IPS-15b (cell line): ENCODE data around the gene LBX1.

Source experiments
- H3K27me3 ChIP-seq: one replicate; pipeline ENCODE4 v1.6.1; 2013; ENCODE audit warnings: low read length; ENCODE audit not compliant: control insufficient read depth, insufficient read depth
- H3K36me3 ChIP-seq: one replicate; pipeline ENCODE4 v1.6.1; 2013; ENCODE audit warnings: low read length; ENCODE audit not compliant: control insufficient read depth, insufficient read depth
- H3K4me1 ChIP-seq: one replicate; pipeline ENCODE4 v1.6.1; 2013; ENCODE audit warnings: mild to moderate bottlenecking, low read length; ENCODE audit not compliant: control insufficient read depth, insufficient read depth
- H3K4me3 ChIP-seq: one replicate; pipeline ENCODE4 v1.5.1; 2013; ENCODE audit warnings: low read depth, low read length
- H3K9ac ChIP-seq: one replicate; pipeline ENCODE4 v1.6.1; 2013; ENCODE audit warnings: low read depth, mild to moderate bottlenecking, low read length
- H3K9me3 ChIP-seq: one replicate; pipeline ENCODE4 v1.6.1; 2013; ENCODE audit warnings: mild to moderate bottlenecking, low read length; ENCODE audit not compliant: control insufficient read depth, insufficient read depth

Gene LBX1

DNA sequence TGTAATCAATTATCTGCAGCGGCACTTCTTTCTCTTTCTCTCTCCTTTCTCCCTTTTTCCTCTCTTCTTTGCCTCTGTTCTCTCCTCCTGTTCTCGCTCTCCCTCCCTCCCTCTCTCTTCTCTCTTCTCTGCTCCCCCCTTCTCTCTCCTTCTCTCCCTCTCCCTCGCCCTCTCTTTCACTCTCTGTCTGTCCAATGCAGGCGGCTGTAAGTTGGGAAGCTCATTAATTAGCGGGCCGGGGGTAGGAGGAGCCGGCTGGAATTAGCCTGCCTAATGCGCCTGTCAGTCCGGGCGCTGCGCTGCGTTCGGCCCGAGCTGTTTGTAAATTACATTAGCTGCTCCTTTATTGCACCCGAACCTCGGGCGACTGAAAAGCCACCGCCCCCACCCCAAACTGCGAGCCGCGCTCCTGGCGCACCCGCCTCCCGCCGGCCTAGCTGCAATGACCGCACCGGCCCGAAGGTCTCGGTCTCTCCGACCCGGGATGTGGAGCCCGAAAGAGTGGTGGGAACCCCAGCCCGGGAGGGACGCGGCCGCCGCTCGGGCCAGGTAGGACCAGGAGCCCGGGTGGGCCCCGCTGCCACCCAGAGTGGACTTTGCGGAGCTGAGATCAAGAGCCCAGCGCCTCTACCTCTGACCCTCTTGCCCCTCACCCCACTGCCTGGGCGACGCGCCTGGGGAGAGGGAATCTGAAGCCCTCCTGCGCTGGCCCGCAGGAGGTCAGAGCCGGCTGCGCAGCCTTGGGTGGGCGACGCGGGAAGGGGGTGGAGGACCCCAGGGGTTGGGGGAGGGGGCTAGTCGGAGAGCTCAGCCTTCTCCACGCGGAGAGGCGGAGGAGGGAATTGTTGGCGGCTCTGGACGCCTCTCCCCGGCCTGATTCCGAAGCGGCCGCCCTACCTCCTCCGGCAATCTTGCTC, at the start of gene LBX1:
Gene LBX1 (minus strand): TSS at position 198 of the 917 bp plus-strand sequence. CDS start 648 bp downstream, outside the sequence.
- Histone ChIP-seq H3K9ac (no peak within 1 kb of the TSS), H3K9me3 (no peaks in the 10 kb centered on the region), H3K4me3 (peak within 1 kb of the TSS; percentile 19), H3K27me3 (peaks cover 98% of the 10 kb centered on the region), H3K4me1 (peaks cover 3% of the 10 kb centered on the region), H3K36me3 (no peaks in the 10 kb centered on the region)

GRCh38 chr10:101273741-101274140, 44.5 kb upstream of the LBX1 start:
- no peak overlapping the region for H3K4me3 ChIP-seq
- no peaks in the 10 kb centered on the region for H3K9me3 ChIP-seq
- H3K4me1 ChIP-seq: peaks cover 5% of the 10 kb centered on the region
- H3K36me3 ChIP-seq: no peaks in the 10 kb centered on the region
- H3K27me3 ChIP-seq: peaks cover 17% of the 10 kb centered on the region
- no peak overlapping the region for H3K9ac ChIP-seq

- Histone ChIP-seq H3K4me1 (peaks cover 5% of the 10 kb centered on the region), H3K27me3 (peaks cover 17% of the 10 kb centered on the region), H3K4me3 (no peak overlapping the region), H3K9ac (no peak overlapping the region), H3K36me3 (no peaks in the 10 kb centered on the region), H3K9me3 (no peaks in the 10 kb centered on the region)
These were observed 44.1 kb upstream of the LBX1 start for GRCh38 chr10:101273330-101273729.

DNA sequence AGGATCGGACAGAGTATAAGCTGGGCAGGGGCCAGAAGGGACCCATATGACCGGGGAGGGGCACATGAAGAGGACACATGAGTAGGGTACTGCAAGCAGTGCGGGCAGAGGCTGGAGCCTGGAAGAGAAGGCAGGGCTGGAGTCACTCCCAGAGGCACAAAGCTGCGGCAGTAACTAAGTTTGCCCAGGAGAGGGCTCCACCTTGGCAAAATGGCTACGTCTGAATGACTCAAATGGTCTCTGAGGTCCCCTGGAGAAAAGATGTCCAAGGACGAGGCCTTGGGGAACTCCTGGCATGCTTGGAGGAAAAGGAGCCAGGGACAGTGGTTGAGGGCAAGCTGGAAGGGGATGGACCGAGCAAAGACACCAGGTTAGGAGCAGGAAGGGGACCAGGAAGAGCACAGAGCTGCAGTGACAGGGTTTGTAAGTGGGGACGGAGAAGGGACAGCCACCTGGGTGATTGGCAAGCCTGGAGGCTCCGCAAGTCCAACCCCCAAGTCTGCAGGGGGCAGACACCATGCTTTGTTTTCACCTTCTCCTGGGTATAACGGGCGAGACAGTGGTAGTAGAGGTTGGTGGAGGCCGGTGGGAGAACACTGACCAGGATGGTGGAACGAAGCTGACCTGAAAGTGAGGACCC, 43.1 kb upstream of the LBX1 start:
- peaks cover 17% of the 10 kb centered on the region for H3K27me3 ChIP-seq
- H3K36me3 ChIP-seq: no peaks in the 10 kb centered on the region
- peak overlapping the region; percentile 42 for H3K4me3 ChIP-seq
- peaks cover 10% of the 10 kb centered on the region for H3K4me1 ChIP-seq
- H3K9ac ChIP-seq: peak overlapping the region; percentile 50
- no peaks in the 10 kb centered on the region for H3K9me3 ChIP-seq

- peaks cover 20% of the 10 kb centered on the region for H3K4me1 ChIP-seq
- H3K27me3 ChIP-seq: peaks cover 14% of the 10 kb centered on the region
- no peaks in the 10 kb centered on the region for H3K36me3 ChIP-seq
- no peaks in the 10 kb centered on the region for H3K9me3 ChIP-seq
- H3K4me3 ChIP-seq: no peak overlapping the region
- H3K9ac ChIP-seq: no peak overlapping the region
These were observed 41.5 kb upstream of the LBX1 start for GRCh38 chr10:101270763-101271162.

- Histone ChIP-seq H3K4me3 (no peak overlapping the region), H3K9me3 (no peaks in the 10 kb centered on the region), H3K36me3 (no peaks in the 10 kb centered on the region), H3K4me1 (peaks cover 23% of the 10 kb centered on the region), H3K9ac (no peak overlapping the region), H3K27me3 (peaks cover 11% of the 10 kb centered on the region)
These were observed 38.5 kb upstream of the LBX1 start for GRCh38 chr10:101267776-101268175.

DNA sequence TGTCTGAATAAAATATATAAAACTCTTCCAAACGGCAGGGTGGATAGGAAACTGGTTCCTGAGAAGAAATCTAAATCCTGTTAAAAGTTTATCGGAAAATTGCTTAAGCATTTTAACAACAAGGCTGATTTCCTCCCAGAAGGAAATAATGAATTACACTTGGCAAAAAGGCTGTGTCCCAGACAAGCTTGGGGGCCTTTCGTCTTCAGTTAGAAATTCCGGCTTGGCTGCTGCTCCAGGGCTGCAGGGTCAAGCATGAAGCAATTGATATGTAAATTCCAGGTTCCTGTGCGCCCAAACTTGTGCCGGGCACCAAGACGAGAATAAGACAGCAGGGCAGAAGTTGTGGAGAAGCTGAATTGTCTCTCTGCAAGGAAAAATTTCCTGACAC, 38.0 kb upstream of the LBX1 start:
- H3K4me1 ChIP-seq: peaks cover 18% of the 10 kb centered on the region
- no peaks in the 10 kb centered on the region for H3K36me3 ChIP-seq
- H3K9ac ChIP-seq: no peak overlapping the region
- no peaks in the 10 kb centered on the region for H3K9me3 ChIP-seq
- H3K4me3 ChIP-seq: no peak overlapping the region
- peaks cover 15% of the 10 kb centered on the region for H3K27me3 ChIP-seq

- no peak overlapping the region for H3K9ac ChIP-seq
- peaks cover 19% of the 10 kb centered on the region for H3K27me3 ChIP-seq
- H3K36me3 ChIP-seq: no peaks in the 10 kb centered on the region
- H3K4me3 ChIP-seq: no peak overlapping the region
- H3K4me1 ChIP-seq: peaks cover 20% of the 10 kb centered on the region
- no peaks in the 10 kb centered on the region for H3K9me3 ChIP-seq
These were observed 37.4 kb upstream of the LBX1 start for GRCh38 chr10:101266381-101267289.

GRCh38 chr10:101263150-101263752, 34.0 kb upstream of the LBX1 start:
- Histone ChIP-seq H3K27me3 (peaks cover 31% of the 10 kb centered on the region), H3K4me1 (peaks cover 26% of the 10 kb centered on the region), H3K9me3 (no peaks in the 10 kb centered on the region), H3K4me3 (no peak overlapping the region), H3K36me3 (no peaks in the 10 kb centered on the region), H3K9ac (no peak overlapping the region)

GRCh38 chr10:101262147-101262546, 32.9 kb upstream of the LBX1 start:
- peaks cover 19% of the 10 kb centered on the region for H3K4me1 ChIP-seq
- no peaks in the 10 kb centered on the region for H3K9me3 ChIP-seq
- H3K4me3 ChIP-seq: no peak overlapping the region
- H3K36me3 ChIP-seq: no peaks in the 10 kb centered on the region
- peaks cover 31% of the 10 kb centered on the region for H3K27me3 ChIP-seq
- H3K9ac ChIP-seq: no peak overlapping the region

- Histone ChIP-seq H3K9ac (no peak overlapping the region), H3K4me1 (peaks cover 14% of the 10 kb centered on the region), H3K27me3 (peaks cover 31% of the 10 kb centered on the region), H3K4me3 (no peak overlapping the region), H3K9me3 (no peaks in the 10 kb centered on the region), H3K36me3 (no peaks in the 10 kb centered on the region)
These were observed 32.4 kb upstream of the LBX1 start for GRCh38 chr10:101261702-101262101.
